ENCODE results near the gene KCP. TPM values are rescaled to one million over a fixed set of nuclear protein-coding genes. Genes with fewer than 3 reads are reported as not detected.

The KCP gene
- polyA plus RNA-seq, 1 donor (not counting 4 experiments of a cell fraction or from before 2014, with no cell fraction given), result not detected

DNA sequence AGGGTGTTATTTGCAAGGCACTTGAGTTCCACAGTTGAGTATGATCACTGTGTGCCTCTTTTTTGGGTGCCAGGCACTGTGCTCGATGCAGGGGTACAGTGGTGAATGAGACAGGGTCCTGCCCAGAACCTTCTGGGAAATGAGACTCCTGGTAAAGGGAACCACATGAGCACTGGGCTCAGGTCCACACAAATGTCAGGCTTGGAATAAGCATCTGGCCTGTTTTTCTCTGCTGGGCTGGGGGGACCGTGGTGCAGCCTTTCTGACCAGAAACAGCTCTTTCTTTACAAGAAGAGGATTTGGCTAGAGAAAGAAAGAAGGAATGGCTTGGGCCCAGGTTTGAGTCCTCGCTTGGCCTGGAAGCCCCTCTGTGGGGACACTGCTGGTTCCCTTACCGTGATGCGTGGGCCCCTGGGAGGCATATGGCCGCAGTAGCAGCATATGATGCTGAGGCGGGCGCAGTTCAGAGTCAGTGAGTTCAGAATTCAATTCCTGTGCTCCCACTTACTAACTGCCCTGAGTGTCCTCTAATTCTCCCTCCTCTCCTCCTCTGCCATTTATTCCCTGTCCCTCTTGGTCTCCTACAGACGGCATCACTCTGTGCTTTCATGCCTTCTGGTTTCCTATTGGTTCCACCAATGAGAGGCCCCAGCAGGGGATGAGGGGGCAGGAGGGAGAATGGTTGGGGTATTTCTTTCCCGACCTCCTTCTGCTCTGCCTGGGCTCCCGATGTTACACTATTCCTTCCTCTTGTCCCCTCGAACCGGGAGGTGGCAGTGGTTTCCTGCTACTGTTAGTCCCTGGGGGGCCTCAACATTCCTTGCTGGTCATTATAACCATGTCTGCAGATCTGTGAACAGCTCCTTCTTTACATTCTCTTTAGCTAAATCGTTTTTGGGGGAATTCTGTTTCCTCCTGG, 9.6 kb upstream of the KCP start:
- H2AFZ ChIP-seq (ENCODE audit: control insufficient read depth, low read length), result no peak overlapping the region
- H3K79me2 ChIP-seq (ENCODE audit: control insufficient read depth, insufficient read depth, low read length), result no peaks in the 10 kb centered on the region
- FAIRE-seq (no peak), DNase-seq (ENCODE audit: low read depth, low spot score) (no peak)
- TF ChIP-seq, protein P1, sequence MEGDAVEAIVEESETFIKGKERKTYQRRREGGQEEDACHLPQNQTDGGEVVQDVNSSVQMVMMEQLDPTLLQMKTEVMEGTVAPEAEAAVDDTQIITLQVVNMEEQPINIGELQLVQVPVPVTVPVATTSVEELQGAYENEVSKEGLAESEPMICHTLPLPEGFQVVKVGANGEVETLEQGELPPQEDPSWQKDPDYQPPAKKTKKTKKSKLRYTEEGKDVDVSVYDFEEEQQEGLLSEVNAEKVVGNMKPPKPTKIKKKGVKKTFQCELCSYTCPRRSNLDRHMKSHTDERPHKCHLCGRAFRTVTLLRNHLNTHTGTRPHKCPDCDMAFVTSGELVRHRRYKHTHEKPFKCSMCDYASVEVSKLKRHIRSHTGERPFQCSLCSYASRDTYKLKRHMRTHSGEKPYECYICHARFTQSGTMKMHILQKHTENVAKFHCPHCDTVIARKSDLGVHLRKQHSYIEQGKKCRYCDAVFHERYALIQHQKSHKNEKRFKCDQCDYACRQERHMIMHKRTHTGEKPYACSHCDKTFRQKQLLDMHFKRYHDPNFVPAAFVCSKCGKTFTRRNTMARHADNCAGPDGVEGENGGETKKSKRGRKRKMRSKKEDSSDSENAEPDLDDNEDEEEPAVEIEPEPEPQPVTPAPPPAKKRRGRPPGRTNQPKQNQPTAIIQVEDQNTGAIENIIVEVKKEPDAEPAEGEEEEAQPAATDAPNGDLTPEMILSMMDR (optimal IDR thresholded peaks at IDR 0.05 in 1 of 3, IDR thresholded peaks at IDR 0.05 in 1 of 3, conservative IDR thresholded peaks at IDR 0.05 in 1 of 3; ENCODE audit: extremely low read depth in 1 of 3, insufficient read depth in 2 of 3, low read length in 3 of 3), result no peak
- no peak for TF ChIP-seq EZH2 (IDR thresholded peaks at IDR 0.05; ENCODE audit: low read length)
- no peaks in the 10 kb centered on the region for H3K4me1 ChIP-seq (ENCODE audit: control insufficient read depth, extremely low read depth, insufficient read depth, low read length)
- peaks cover 47% of the 10 kb centered on the region for H3K27me3 ChIP-seq (ENCODE audit: control insufficient read depth, extremely low read depth, insufficient read depth, low read length)
- H3K9me3 ChIP-seq (ENCODE audit: control insufficient read depth, low read depth, low read length), result no peaks in the 10 kb centered on the region
- H4K20me1 ChIP-seq (ENCODE audit: control insufficient read depth, extremely low read depth, insufficient read depth, low read length), result no peaks in the 10 kb centered on the region
- no peak overlapping the region for H3K9ac ChIP-seq (ENCODE audit: control insufficient read depth, extremely low read depth, insufficient read depth, low read length)
- dilution Hi-C loops (cut with MboI; ENCODE audit: extremely low pct_ligation_motif_present, low sequenced_read_pairs), result no loop called here
- no peak overlapping the region for H3K4me3 ChIP-seq (ENCODE audit: control insufficient read depth in 2 of 3, extremely low read depth in 1 of 3, insufficient read depth in 2 of 3, low read depth in 1 of 3, low read length in 3 of 3)
- H3K9me1 ChIP-seq (ENCODE audit: control insufficient read depth, extremely low read depth, insufficient read depth, low read length), result no peaks in the 10 kb centered on the region
- H3K27ac ChIP-seq (ENCODE audit: control insufficient read depth, insufficient read depth, low read length), result no peak overlapping the region
- H3K4me2 ChIP-seq (ENCODE audit: control insufficient read depth, extremely low read depth, insufficient read depth, low read depth, low read length), result no peak overlapping the region
- no peaks in the 10 kb centered on the region for H3K36me3 ChIP-seq (ENCODE audit: control insufficient read depth in 2 of 2, extremely low read depth in 1 of 2, insufficient read depth in 2 of 2, low read length in 2 of 2)

DNA sequence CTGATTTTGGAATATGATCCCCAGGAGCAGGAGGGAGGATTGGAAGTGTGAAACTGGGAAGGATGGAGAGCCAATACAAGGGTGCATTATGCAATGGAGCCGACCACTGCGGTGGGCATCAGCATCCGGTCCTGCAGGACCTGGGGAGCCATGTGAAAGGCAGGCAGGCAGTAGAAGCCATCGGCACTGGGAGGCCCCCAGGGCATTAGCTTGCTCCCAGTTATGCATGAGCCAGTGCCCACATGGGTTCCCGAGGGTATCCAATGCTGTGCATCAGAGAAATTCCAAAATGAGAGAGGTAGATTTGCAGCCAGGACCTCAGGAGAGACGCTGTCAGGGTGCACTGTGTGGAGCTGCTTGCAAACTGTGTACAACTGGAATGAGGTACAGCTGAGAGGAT, 8.7 kb upstream of the KCP start:
- peaks cover 54% of the 10 kb centered on the region for H3K27me3 ChIP-seq (ENCODE audit: control insufficient read depth, extremely low read depth, insufficient read depth, low read length)
- H3K79me2 ChIP-seq (ENCODE audit: control insufficient read depth, insufficient read depth, low read length), result no peaks in the 10 kb centered on the region
- H4K20me1 ChIP-seq (ENCODE audit: control insufficient read depth, extremely low read depth, insufficient read depth, low read length), result no peaks in the 10 kb centered on the region
- TF ChIP-seq, protein P1 (optimal IDR thresholded peaks at IDR 0.05 in 1 of 3, IDR thresholded peaks at IDR 0.05 in 1 of 3, conservative IDR thresholded peaks at IDR 0.05 in 1 of 3; ENCODE audit: extremely low read depth in 1 of 3, insufficient read depth in 2 of 3, low read length in 3 of 3), result no peak
- no peak for TF ChIP-seq EZH2 (IDR thresholded peaks at IDR 0.05; ENCODE audit: low read length)
- H3K27ac ChIP-seq (ENCODE audit: control insufficient read depth, insufficient read depth, low read length), result no peak overlapping the region
- dilution Hi-C loops (cut with MboI; ENCODE audit: extremely low pct_ligation_motif_present, low sequenced_read_pairs), result no loop called here
- no peak overlapping the region for H3K4me3 ChIP-seq (ENCODE audit: control insufficient read depth in 2 of 3, extremely low read depth in 1 of 3, insufficient read depth in 2 of 3, low read depth in 1 of 3, low read length in 3 of 3)
- no peaks in the 10 kb centered on the region for H3K9me3 ChIP-seq (ENCODE audit: control insufficient read depth, low read depth, low read length)
- DNase-seq (ENCODE audit: low read depth, low spot score) (no peak), FAIRE-seq (no peak)
- H3K4me1 ChIP-seq (ENCODE audit: control insufficient read depth, extremely low read depth, insufficient read depth, low read length), result no peaks in the 10 kb centered on the region
- H2AFZ ChIP-seq (ENCODE audit: control insufficient read depth, low read length), result no peak overlapping the region
- no peak overlapping the region for H3K9ac ChIP-seq (ENCODE audit: control insufficient read depth, extremely low read depth, insufficient read depth, low read length)
- H3K9me1 ChIP-seq (ENCODE audit: control insufficient read depth, extremely low read depth, insufficient read depth, low read length), result no peaks in the 10 kb centered on the region
- no peaks in the 10 kb centered on the region for H3K36me3 ChIP-seq (ENCODE audit: control insufficient read depth in 2 of 2, extremely low read depth in 1 of 2, insufficient read depth in 2 of 2, low read length in 2 of 2)
- H3K4me2 ChIP-seq (ENCODE audit: control insufficient read depth, extremely low read depth, insufficient read depth, low read depth, low read length), result no peak overlapping the region

All from keratinocyte (primary cell).